Smooth muscle cell (in vitro differentiated cells): ENCODE data around the gene PTPN2. TPM values are rescaled to one million over a fixed set of nuclear protein-coding genes. Genes with fewer than 3 reads are reported as not detected.

ENCODE experiments used
- DNase-seq: peaks from one replicate; lab custom pipeline; 2025; ENCODE audit not compliant: unreplicated experiment; lab: John Stamatoyannopoulos, UW
- H2AFZ ChIP-seq: fragments of 200-600 bp; sonication (generic); 2 replicates; pipeline ENCODE4 v1.6.0; 2016; ENCODE audit warnings: antibody characterized with exemption, low read depth, mild to moderate bottlenecking
- H3F3A ChIP-seq: fragments of 200-600 bp; sonication (generic); 2 replicates; pipeline ENCODE4 v1.6.0; 2017; ENCODE audit warnings: antibody characterized with exemption, low read depth
- H3K27ac ChIP-seq: fragments of 200-600 bp; sonication (generic); 2 replicates; pipeline ENCODE4 v1.5.1; 2016; ENCODE audit warnings: low read depth, mild to moderate bottlenecking
- H3K27me3 ChIP-seq: fragments of 200-600 bp; sonication (generic); 2 replicates; pipeline ENCODE4 v1.6.1; 2016; ENCODE audit warnings: low read depth, mild to moderate bottlenecking
- H3K36me3 ChIP-seq: fragments of 200-600 bp; sonication (generic); 2 replicates; pipeline ENCODE4 v1.5.1; 2016; ENCODE audit warnings: low read depth
- H3K4me1 ChIP-seq: fragments of 200-600 bp; sonication (generic); 2 replicates; pipeline ENCODE4 v1.5.1; 2016; ENCODE audit warnings: low read depth
- H3K4me2 ChIP-seq: fragments of 200-600 bp; sonication (generic); 2 replicates; pipeline ENCODE4 v1.6.0; 2016; ENCODE audit warnings: mild to moderate bottlenecking
- H3K4me3 ChIP-seq: fragments of 200-600 bp; sonication (generic); 2 replicates; pipeline ENCODE4 v1.5.1; 2016; ENCODE audit warnings: mild to moderate bottlenecking
- H3K79me2 ChIP-seq: fragments of 200-600 bp; sonication (generic); 2 replicates; pipeline ENCODE4 v1.6.0; 2016; ENCODE audit warnings: low read depth, mild to moderate bottlenecking
- H3K9ac ChIP-seq: fragments of 200-600 bp; sonication (generic); 2 replicates; pipeline ENCODE4 v1.6.0; 2016; ENCODE audit warnings: low read depth
- H3K9me3 ChIP-seq: fragments of 200-600 bp; sonication (generic); replicated peaks from 2 replicates; pipeline ENCODE4 v1.5.1; 2016; ENCODE audit warnings: low read depth
- H4K20me1 ChIP-seq: fragments of 200-600 bp; sonication (generic); 2 replicates; pipeline ENCODE4 v1.6.0; 2016; ENCODE audit warnings: low read depth
- CTCF ChIP-seq: fragments of 200-600 bp; sonication (generic); IDR thresholded peaks from 2 replicates; pipeline ENCODE4 v1.5.1; 2017; ENCODE audit warnings: borderline replicate concordance, mild to moderate bottlenecking, antibody characterized with exemption; ENCODE audit not compliant: insufficient read depth, poor library complexity, severe bottlenecking
- WGBS: methylation state at CpG from one replicate; pipeline ENCODE4 v1.1.7; 2016; ENCODE audit warnings: low lambda C conversion rate; 5-methylcytosine and 5-hydroxymethylcytosine counted together
- polyA plus RNA-seq: library from polyadenylated mRNA; unstranded; fragments of >200 nt; fragmentation: Nextera tagmentation; extraction: Ambion mirVana; gene quantifications from 2 replicates; pipeline ENCODE4 v1.2.1, GENCODE V29; 2016
- total RNA-seq: library from RNA; depleted of rRNA; stranded (reverse); fragments of >200 nt; gene quantifications from 2 replicates; pipeline ENCODE4 v1.2.3, GENCODE V29; 2014

PTPN2 gene
- total and polyA plus RNA-seq, 2 experiments from 2014 or later = 17.1 to 48.7 TPM

- no peaks in the 10 kb centered on the region for H3K79me2 ChIP-seq
- no peaks in the 10 kb centered on the region for H3K36me3 ChIP-seq
- no peaks in the 10 kb centered on the region for H3K4me1 ChIP-seq
- no peaks in the 10 kb centered on the region for H3F3A ChIP-seq
- H4K20me1 ChIP-seq = no peaks in the 10 kb centered on the region
- no peak for TF ChIP-seq CTCF
- no peak overlapping the region for H3K9ac ChIP-seq
- H3K4me2 ChIP-seq = no peak overlapping the region
- no peak for DNase-seq
- 66% methylated on average over 4 of the region's 4 CpGs for WGBS
- no peaks in the 10 kb centered on the region for H3K9me3 ChIP-seq
- H3K27ac ChIP-seq = no peak overlapping the region
- no peak overlapping the region for H2AFZ ChIP-seq
- no peaks in the 10 kb centered on the region for H3K27me3 ChIP-seq
- no peak overlapping the region for H3K4me3 ChIP-seq
These were observed 114.2 kb downstream of the PTPN2 start for GRCh38 chr18:12769644-12770440.

GRCh38 chr18:12769136-12769535, 114.9 kb downstream of the PTPN2 start:
- H3K4me2 ChIP-seq = no peak overlapping the region
- no peak for DNase-seq
- H3K27me3 ChIP-seq = no peaks in the 10 kb centered on the region
- H3K4me3 ChIP-seq = no peak overlapping the region
- H3K9ac ChIP-seq = no peak overlapping the region
- H3K4me1 ChIP-seq = no peaks in the 10 kb centered on the region
- H2AFZ ChIP-seq = no peak overlapping the region
- H3K79me2 ChIP-seq = no peaks in the 10 kb centered on the region
- H3K9me3 ChIP-seq = no peaks in the 10 kb centered on the region
- no peaks in the 10 kb centered on the region for H3F3A ChIP-seq
- TF ChIP-seq CTCF = no peak
- no peaks in the 10 kb centered on the region for H3K36me3 ChIP-seq
- no peaks in the 10 kb centered on the region for H4K20me1 ChIP-seq
- 94% methylated on average over 3 of the region's 3 CpGs for WGBS
- no peak overlapping the region for H3K27ac ChIP-seq

GRCh38 chr18:12768625-12769024, 115.4 kb downstream of the PTPN2 start:
- no peak for TF ChIP-seq CTCF
- Histone ChIP-seq H3K9me3 (no peaks in the 10 kb centered on the region), H2AFZ (no peak overlapping the region), H3K27ac (no peak overlapping the region), H3F3A (no peaks in the 10 kb centered on the region), H3K4me1 (no peaks in the 10 kb centered on the region), H3K79me2 (no peaks in the 10 kb centered on the region), H3K4me2 (no peak overlapping the region), H3K36me3 (no peaks in the 10 kb centered on the region), H3K4me3 (no peak overlapping the region), H3K9ac (no peak overlapping the region), H4K20me1 (no peaks in the 10 kb centered on the region), H3K27me3 (no peaks in the 10 kb centered on the region)
- DNase-seq = no peak
- WGBS = 61% methylated on average over 3 of the region's 3 CpGs
